K562 (cell line): ENCODE measurements around the gene FAM120B.
"Not testable (repeated sequence)": the region's sequence is repeated elsewhere in the genome, so short reads cannot be mapped to it uniquely, and the experiment has no call there.

Source experiments
- CEBPG ChIP-seq, 3 experiments: fragments of 200-800 bp in 1 of 3; sonication (Bioruptor generic) in 1 of 3; sonication (generic) in 1 of 3; formaldehyde crosslinking in 1 of 3; IDR thresholded peaks in 2 of 3; conservative IDR thresholded peaks in 1 of 3; 2 replicates each; pipeline versions ENCODE4 v1.6.1 to v1.8.0; 2016 to 2022; ENCODE audit warnings: missing compliant biosample characterization in 2 of 3, missing genetic modification characterization in 2 of 3, mild to moderate bottlenecking in 1 of 3, missing genetic modification reagents in 1 of 3
- CTCF ChIP-seq, 3 experiments: IDR thresholded peaks in 2 of 3; conservative IDR thresholded peaks in 1 of 3; 2 replicates each; pipeline ENCODE4 v1.5.1; 2011 to 2012; ENCODE audit warnings: low read length in 3 of 3, mild to moderate bottlenecking in 3 of 3, control low read depth in 2 of 3, improper control_type of control experiment in 1 of 3, inconsistent platforms in 1 of 3, low read depth in 1 of 3, mixed read lengths in 1 of 3, moderate library complexity in 1 of 3; ENCODE audit not compliant: insufficient read depth in 2 of 3
- EP300 ChIP-seq: IDR thresholded peaks from 2 replicates; pipeline ENCODE4 v1.6.1; 2012; ENCODE audit warnings: low read length, improper control_type of control experiment
- POLR2A ChIP-seq: fragments of 450-650 bp; conservative IDR thresholded peaks from 2 replicates; pipeline ENCODE4 v1.6.1; 2016
- TAF1 ChIP-seq: IDR thresholded peaks from 2 replicates; pipeline ENCODE4 v1.6.1; 2011; ENCODE audit warnings: mild to moderate bottlenecking, low read length, moderate library complexity; ENCODE audit not compliant: insufficient read depth, control insufficient read depth, severe bottlenecking; ENCODE audit errors: extremely low read depth
- ZNF121 ChIP-seq: sonication (generic); formaldehyde crosslinking; conservative IDR thresholded peaks from 2 replicates; pipeline ENCODE4 v1.8.0; 2022; ENCODE audit warnings: missing genetic modification reagents
- ZNF165 ChIP-seq: fragments of 250-450 bp; sonication (Bioruptor Pico); IDR thresholded peaks from 2 replicates; pipeline ENCODE4 v1.4.0; 2020; ENCODE audit warnings: borderline replicate concordance
- ZNF282 ChIP-seq: sonication (generic); formaldehyde crosslinking; IDR thresholded peaks from 2 replicates; pipeline ENCODE4 v1.8.1; 2023; ENCODE audit warnings: missing genetic modification reagents

- TF ChIP-seq CTCF (IDR thresholded peaks at IDR 0.05 in 2 of 3, conservative IDR thresholded peaks at IDR 0.05 in 1 of 3; ENCODE audit: insufficient read depth in 2 of 3, low read depth in 1 of 3, low read length in 3 of 3); EP300; ZNF121 (CRISPR knock-in tag); ZNF165; ZNF282 (CRISPR knock-in tag); CEBPG (CRISPR knock-in tag; IDR thresholded peaks at IDR 0.05); CEBPG (tag; conservative IDR thresholded peaks at IDR 0.05 in 1 of 2, IDR thresholded peaks at IDR 0.05 in 1 of 2); TAF1; POLR2A: not testable (repeated sequence)
These were observed 48.6 kb downstream of the FAM120B start for GRCh38 chr6:170355190-170355589.
